Measurements from ENCODE around the gene RCOR1.

The RCOR1 gene

GRCh38 chr14:102686196-102686801 lies 93.8 kb downstream of the RCOR1 start:
- FAIRE-seq, result no peak

- FAIRE-seq, result no peak
Measured at GRCh38 chr14:102688290-102688689, 95.8 kb downstream of the RCOR1 start.

GRCh38 chr14:102690509-102691286 lies 98.2 kb downstream of the RCOR1 start:
- FAIRE-seq, result no peak

- FAIRE-seq, result no peak
Measured at GRCh38 chr14:102691763-102692162, 99.3 kb downstream of the RCOR1 start.

GRCh38 chr14:102692334-102692733 lies 99.9 kb downstream of the RCOR1 start:
- FAIRE-seq, result no peak

- FAIRE-seq, result no peak
Measured at GRCh38 chr14:102693006-102693755, 100.7 kb downstream of the RCOR1 start.

- peak; percentile 97 for FAIRE-seq
Measured at GRCh38 chr14:102694530-102695166, 102.2 kb downstream of the RCOR1 start.

GRCh38 chr14:102695167-102695555 lies 102.7 kb downstream of the RCOR1 start:
- no peak for FAIRE-seq

- FAIRE-seq, result no peak
Measured at GRCh38 chr14:102696332-102696731, 103.9 kb downstream of the RCOR1 start.

- no peak for FAIRE-seq
Measured at GRCh38 chr14:102696856-102697495, 104.5 kb downstream of the RCOR1 start.

- FAIRE-seq, result no peak
Measured at GRCh38 chr14:102697501-102697900, 105.1 kb downstream of the RCOR1 start.

- FAIRE-seq, result no peak
Measured at GRCh38 chr14:102699416-102700110, 107.1 kb downstream of the RCOR1 start.

GRCh38 chr14:102708494-102708893 lies 116.0 kb downstream of the RCOR1 start:
- FAIRE-seq, result no peak

GRCh38 chr14:102711207-102711606 lies 118.8 kb downstream of the RCOR1 start:
- FAIRE-seq, result no peak

GRCh38 chr14:102711946-102712345 lies 119.5 kb downstream of the RCOR1 start:
- no peak for FAIRE-seq

GRCh38 chr14:102717276-102717675 lies 124.8 kb downstream of the RCOR1 start:
- FAIRE-seq, result no peak

- no peak for FAIRE-seq
Measured at GRCh38 chr14:102722646-102723045, 130.2 kb downstream of the RCOR1 start.

GRCh38 chr14:102723650-102724049 lies 131.2 kb downstream of the RCOR1 start:
- no peak for FAIRE-seq

GRCh38 chr14:102726191-102726949 lies 133.9 kb downstream of the RCOR1 start:
- FAIRE-seq, result no peak

- FAIRE-seq, result no peak
Measured at GRCh38 chr14:102727336-102728095, 135.1 kb downstream of the RCOR1 start.

- FAIRE-seq, result no peak
Measured at GRCh38 chr14:102728501-102728900, 136.1 kb downstream of the RCOR1 start.

Data from G401.6 (cell line).